NCI-H345 (cell line): ENCODE data around the gene TMEM108.

ENCODE experiments used
- DNase-seq: peaks from one replicate; lab custom pipeline; 2025; lab: John Stamatoyannopoulos, UW

Gene TMEM108

DNA sequence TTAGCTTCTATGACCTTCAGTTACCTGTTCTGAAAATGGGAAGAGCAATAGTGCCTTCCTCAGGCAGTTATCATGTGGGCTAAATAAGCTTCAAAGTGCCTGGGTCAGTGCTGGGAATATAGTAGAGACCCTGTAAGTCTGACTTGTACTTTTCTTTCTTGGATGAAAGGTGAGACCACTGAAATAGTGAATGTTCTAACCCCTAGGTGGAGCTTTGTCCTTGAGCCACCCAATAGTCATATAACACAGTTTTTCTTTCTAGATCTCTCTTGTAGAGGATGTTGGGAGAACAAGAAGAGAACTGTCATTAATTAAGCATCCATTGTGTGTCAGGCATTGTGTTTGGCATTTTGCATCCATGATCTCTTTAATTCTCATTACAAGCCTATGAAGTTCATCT is 348.7 kb downstream of the TMEM108 start:
- no peak for DNase-seq

DNA sequence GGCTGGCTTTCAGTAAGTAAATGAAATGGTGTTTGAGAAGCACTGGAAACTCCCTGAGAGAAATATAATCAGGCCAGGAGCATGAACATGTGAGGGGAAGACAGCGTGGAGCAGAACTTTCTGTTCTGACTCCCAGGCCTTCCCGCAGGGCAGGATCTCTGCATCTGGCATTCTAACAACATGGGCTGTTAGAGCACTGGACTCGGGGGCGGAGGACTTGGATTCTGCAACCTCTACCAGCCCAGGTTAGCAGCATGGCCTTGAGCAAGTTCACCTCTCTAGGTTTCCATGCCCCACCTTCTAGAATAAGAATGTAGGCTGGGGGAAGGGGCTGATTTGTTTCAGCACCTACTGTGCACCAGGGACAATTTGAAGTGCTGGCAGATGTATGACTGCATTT is 349.1 kb downstream of the TMEM108 start:
- DNase-seq: no peak

DNA sequence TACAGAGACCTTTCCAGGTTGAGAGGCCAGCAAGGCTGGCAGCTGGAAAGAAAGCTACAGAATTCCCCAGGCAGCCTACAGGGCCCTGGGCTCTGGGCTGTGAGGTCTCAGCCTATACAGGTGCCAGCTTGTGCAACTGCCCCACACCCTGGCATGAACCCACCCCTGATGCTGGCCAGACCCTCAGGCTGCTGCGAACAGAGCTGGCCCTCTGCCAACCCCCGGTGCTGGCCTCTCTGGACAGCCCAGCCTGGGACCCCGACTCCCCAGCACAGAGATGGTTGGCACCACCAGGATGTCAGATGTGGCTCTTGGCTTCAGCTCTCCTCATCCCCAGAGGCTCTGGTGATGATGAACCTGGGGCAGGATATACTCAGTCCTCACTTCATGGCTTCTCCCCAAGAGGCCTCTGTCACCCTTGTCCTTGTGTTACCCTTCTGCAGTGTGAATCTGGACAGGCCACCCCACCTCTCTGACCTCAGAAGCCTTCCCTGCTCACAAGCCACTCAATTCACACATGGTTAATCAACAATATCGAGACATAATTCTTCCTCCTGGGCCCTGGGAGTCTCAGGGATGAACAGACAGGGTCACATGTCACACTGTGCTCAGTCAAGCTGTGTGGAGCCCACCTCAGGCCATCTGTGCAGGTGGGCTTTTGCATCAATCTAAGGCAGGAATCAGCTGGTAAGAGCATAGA is 350.7 kb downstream of the TMEM108 start:
- no peak for DNase-seq

DNA sequence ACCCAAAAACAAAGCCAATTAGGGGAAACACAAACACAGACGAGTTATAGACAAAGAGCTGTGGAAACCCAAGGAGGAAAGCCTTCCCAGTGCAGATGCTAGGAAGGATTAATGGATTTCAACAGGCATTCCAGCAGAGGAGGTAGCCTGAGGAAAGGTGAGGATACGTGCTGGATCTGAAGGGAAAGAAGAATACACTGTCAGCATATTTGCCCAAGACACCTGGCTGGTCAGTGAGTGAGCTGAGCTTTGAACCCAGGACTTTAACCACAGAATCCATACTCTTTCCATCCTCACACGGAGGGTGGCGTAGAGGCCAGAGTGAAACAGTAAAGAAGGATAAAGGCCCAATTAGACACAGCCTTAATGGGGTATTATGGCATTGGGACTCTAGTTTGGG is 352.5 kb downstream of the TMEM108 start:
- DNase-seq: no peak

DNA sequence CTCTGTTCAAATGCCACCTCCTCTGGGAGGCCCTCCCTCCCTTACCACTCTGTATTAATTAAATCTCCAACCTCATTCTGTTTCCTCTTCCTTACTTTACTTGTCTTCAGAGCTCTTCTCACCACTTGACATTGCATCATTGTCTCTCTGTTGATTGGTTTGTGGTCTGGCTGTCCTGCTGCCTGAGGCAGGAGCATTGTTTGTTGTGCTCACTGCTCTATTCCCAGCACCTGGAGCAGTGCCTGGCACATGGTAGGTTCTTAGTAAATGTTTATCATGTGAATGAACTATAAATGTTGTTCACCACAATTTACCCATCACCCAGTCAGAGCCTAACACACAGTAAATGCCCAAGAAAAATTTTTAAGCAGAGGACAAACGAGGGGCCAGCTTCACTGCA is 355.0 kb downstream of the TMEM108 start:
- DNase-seq: no peak

DNA sequence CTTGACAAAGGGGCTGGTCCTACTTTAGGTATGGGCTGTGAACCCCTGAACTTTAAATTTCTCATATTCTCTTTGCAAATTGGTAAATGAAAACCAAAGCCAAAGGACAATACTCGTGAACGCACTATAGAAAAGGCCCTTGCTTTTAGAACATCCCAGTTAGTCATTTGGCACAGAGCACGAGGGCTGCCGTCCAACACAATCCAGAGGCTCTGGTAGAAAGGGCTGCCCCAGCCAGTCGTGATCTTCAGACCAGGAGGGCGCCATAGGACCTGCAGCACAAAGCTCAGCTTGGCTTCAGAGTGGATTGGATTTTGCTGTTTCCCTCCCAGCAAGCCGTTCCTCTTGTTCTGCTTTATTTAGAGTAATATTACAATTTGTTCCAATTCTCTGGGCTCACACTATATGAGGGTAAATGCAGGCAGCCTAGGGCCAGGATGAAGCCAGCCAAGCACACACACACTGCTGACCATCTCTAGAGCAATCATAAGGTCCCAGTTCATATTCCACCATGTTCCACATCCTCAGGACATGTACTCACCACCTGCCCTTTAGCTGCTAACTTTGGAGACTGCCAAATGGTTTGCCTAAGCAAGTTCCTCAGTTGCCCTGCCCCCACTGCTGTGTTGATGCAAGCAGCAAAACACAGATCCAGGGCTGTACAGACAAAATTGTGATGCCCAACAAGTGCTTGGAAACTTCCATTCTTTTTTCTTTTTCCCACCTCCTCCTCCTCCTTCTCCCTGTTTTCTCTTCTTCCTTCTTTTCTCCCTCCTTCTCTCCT is 355.7 kb downstream of the TMEM108 start:
- no peak for DNase-seq

DNA sequence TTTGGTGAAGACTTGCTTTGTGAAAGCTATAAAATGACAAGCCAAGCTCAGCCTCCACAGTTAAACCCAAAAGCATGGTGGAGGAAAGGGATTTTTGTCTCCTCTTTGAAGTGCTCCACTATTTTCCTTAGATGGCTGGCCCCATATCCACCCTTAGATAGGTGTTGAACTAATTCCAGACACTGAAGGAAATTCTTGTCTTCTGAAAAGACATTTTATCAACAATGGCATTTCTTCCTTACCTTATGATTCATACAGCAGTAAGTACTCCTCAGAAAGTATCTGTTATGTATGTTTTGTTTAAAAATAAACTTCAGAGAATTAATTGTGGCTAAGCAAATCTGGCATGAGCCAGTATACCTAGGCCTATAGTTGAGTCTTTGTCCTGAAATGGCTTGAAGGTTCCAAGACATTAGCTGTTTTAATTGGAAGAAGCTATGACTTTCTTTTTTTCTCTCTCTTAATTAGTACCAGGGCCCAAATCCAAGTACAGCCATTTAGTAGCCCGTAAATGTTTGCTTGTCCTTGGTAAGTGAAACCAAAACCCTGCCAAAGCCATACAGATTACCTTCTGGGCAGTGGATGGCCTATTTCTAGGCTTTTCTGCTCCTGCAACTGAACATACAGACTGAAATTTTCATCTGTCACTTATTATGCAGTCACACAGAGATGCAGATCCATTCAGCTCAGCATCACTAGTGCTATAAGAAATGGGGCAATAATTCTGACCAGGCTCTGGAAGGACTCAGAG is 356.5 kb downstream of the TMEM108 start:
- no peak for DNase-seq

DNA sequence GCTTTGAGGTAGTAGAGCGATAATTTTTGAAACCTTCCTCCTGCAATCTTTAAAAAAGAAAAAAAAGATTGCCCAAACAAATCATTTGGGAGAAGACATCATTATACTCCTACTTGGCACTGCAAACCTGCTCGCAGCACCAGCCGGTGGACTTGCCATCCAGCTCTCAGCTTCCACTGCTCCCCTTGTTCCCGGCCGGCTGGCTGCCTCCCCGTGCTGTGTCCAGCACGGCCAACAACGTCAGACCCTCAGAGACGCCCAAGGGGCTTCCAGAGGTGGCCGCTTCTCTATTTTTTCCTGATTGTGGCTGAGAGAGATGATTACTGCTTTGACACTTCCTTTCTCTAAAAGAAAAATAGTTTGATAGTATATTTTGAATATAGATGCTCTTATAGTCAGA is 358.7 kb downstream of the TMEM108 start:
- no peak for DNase-seq

DNA sequence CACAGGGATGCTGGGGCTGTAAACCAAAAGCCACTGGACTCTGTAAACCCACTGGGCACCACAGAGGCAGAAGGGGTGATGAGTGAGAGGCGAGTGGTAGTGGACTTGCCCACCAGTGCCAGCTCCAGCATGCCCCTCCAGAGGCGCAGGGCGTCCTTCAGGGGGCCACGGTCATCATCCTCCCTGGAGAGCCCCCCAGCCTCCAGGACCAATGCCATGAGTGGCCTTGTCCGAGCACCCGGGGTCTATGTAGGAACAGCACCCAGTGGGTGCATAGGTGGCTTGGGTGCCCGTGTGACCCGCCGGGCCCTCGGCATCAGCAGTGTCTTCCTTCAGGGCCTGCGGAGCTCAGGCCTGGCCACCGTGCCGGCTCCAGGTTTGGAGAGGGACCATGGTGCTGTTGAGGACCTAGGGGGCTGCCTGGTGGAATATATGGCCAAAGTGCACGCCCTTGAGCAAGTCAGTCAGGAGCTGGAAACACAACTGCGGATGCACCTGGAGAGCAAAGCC is 361.9 kb downstream of the TMEM108 start, which contains the start of gene BFSP2:
Gene BFSP2 (plus strand): TSS at position 51 of the 510 bp plus-strand sequence. CDS start 28 bp downstream, at position 79.
- DNase-seq: no peak

DNA sequence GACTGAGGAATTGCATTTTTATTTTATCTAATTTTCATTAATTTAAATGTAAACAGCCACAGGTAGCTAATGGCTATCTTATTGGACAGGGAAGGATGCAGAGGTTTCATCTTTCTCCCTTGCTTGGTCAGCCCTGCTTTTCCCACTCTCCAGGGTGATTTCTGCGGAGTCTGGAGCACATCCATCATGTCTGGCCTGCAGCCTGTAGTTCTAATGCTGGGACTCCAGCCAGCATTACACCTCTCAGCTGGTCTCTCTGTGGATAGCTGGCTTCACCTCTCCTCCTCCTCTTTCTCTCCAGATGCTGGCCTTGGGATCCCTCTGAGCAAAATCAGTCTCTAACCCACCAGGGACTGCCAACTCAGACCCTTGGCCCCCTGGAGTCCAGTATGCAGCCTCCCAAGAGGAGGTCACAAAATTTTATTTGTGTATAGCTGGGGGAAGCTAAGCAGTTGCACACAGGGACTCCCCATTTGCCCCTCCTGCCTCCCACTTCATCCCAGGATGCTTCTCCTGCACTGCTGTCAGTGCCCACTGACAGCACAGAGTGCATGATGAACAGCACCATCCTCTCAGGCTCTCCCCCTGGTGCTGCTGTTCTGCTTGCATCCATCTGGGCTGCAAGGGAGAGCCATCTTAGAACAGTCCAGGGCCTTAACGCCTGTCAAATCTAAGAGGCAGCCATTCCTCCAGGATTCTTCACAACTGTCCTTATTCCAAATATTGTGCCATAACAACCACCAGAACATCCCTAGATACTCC is 363.4 kb downstream of the TMEM108 start:
- no peak for DNase-seq

DNA sequence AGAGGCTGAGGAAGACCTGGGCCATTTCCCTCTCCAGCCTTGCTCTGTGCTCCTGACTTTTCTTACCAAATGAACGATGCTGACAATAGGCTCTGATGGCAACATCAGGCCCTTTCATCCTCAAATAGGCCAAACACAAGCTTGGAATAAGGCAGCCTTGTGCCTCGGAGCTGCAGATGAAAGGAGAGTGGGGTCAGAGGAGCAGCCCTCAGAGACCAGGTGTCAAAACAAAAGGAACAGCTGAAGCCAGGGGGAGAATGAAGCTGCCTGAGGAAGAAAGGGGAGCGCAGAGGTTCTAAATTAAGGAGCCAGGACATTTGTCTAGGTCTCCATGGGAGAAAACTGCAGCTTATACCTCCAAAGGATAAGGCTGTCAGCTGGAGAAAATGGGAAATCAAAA is 366.7 kb downstream of the TMEM108 start:
- DNase-seq: no peak

DNA sequence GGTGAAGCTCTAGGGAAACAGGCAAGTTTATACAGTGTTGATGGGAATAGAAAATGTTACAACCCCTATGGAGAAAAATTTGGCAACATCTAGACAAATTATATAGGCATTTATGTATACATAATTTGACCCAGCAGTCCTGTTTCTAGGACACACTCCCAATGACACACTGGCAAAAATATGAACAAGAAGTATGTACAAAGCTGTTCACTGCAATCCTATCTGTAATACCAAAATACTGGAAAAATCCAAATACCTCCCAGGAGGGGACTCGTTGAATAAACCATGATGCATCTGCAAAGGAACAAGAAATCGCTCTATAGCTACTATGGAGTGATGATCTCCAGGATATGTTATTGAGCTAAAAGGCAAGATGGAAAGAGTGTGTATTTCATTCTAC is 370.2 kb downstream of the TMEM108 start:
- no peak for DNase-seq

DNA sequence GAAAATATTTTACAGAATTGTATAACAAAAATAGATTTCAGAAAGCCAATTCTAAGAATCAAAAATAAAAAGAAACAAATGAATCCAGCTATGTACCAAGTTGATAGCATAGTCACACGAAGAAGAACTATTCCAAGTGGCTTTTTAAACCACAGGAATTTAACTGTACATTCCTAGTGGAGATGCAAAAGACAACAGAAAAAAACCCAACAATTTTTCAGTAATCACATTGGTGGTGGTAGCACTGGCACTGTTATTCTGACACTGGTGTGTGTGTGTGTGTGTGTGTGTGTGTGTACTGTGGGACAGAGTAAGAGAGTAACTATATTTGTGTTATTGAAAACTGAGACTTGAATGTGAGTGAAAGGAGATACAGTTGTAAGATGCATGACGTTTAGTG is 370.8 kb downstream of the TMEM108 start:
- DNase-seq: no peak

DNA sequence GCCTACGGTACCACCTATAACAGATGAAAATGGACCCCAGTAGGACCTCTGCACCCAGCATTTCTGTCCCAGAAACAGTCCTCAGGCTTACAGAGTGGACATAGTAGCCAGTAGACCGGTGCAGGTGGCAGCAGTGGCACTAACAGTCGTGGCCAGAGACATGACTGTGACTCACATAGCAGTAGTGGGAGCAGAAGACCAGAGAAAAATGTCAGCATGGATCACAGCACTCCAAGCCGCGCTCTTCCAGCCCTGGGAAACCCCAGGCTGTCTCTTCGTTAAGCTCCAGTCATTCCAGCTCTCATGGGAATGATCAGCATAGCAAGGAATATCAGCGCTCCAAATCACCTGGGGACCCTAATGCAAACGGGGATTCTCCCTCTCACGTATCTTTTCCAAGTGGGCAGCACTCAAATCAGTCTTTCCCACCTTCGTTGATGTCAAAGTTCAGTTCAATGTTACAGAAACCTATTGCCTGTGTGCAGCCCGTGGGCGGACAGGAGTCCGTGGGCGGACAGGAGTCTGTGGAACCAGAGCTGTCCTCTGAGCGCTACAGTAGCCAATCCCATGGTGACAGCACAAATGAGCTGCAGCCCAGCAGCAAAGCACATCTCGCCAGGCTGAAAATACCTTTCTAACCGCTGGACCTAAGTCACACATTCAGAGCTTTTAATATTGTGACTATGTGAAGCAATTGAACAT is 372.2 kb downstream of the TMEM108 start:
- no peak for DNase-seq

DNA sequence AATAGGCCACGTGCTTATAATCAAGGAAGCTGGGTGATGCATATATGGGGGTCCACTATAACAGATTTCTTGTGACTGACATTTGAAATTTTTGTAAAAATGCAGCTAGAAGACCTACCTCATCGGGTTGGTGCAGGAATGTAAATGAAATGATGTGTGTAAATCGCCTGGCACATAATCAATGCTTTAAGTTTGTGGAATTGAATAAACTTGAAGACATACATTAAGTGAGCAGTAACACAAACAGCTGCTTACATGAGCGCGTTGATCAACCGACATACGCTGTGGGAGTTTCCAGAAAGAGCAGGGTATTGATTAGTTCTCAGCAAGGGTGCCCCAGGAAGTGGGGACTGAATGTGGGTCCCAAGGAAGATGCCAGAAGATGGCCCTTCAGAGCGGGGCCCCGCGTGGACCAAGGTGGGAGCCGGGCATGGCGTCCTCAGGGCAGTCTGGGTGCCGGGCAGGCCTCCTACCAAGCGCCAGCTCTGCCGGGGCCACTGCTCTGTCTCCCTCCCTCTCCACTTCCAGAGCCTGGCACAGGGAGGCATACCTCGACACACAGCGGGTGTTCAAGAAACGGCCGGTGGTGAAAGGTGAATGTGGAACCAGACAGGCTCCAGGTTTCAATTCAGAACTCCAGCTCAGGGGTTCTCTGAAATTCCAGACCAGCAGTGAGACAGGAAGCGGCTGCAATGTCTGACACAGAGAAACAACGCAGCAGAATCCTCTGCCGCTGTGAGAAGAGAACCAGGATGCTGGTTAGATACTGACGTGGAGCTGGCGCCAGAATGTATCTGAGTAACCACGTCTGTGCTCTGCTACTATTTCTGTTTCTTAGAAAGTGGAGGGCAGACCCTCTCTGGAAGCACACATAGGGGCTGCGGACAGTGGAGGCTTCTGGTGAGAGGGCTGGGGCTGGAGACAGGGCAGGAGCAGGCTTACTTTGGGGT is 374.3 kb downstream of the TMEM108 start:
- DNase-seq: peak; percentile 4

DNA sequence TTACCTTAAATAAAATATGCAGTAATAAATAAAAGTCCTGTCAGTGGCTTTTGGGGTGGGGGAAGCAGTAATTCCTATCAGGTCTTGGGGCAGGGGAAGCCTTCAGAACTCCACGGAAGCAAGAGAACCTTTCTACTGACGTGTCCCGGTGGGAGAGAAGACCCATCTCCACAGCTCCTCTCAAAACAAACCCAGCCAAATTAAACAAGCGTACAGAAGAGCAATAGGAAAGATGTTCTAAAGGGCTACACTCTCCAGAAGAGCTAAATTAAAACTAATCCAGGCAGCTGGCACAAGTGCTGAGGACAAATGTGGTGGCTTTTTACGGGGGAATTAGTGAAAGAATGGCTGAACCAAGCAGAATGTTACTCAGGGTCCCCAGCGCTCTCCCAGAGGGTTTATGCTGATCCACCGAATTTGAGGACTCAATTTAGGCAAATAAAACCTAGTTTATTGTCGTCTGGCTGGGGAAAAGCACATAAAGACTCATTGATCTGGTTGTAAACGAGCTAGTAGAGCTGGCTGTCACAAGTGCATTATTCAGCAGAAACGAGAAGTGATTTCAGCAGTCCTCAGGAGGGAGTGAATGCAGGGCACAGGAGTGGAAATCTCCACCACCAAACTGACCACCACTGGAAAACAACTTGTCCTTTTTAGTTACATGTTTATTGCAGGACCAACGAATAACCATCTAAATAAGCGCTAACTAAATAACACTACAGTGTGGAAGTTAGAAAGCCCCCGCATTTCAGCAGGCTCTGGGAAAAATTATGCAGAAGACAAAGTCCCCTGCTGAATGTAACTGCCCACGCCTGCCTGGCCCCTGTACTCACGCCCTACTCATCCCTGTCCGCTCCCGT is 375.2 kb downstream of the TMEM108 start:
- DNase-seq: peak; percentile 7

DNA sequence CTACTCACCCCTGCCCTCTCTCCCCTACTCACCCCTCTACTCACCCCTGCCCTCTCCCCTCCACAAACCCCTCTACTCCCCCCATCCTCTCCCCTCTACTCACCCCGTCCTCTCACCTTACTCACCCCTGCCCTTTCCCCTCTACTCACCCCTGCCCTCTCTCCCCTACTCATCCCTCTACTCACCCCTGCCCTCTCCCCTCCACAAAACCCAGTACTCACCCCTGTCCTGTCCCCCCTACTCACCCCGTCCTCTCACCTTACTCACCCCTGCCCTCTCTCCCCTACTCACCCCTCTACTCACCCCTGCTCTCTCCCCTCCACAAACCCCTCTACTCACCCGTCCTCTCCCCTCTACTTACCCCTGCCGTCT is 375.8 kb downstream of the TMEM108 start:
- DNase-seq: no peak

DNA sequence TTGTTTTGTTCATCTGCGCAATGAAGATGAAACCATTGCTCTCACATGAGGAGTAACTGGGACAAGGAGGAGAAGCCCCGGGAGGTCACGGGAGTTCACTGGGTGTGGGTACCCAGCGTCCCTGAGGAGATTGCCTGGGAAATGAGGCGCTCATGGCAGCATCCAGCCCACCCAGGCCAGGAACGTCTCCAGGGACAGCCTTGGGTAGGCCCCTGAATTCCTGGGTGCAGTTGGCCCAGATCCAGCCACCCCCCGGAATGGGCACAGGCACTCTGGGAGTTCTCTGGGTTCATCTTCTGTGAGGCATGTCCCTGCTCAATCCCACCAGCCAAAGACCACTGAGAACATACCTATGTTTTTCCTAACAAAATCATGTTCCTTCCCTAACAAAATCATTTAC is 380.2 kb downstream of the TMEM108 start:
- DNase-seq: no peak
